ENCODE data around the gene NOC2L. TPM values are rescaled to one million over a fixed set of nuclear protein-coding genes. Genes with fewer than 3 reads are reported as not detected.

The NOC2L gene
- total and polyA plus RNA-seq, 9 of the 15 experiments (the other 6 are each of a cell fraction or from before 2014, with no cell fraction given), result 4.0 to 410 (median 200) TPM

DNA sequence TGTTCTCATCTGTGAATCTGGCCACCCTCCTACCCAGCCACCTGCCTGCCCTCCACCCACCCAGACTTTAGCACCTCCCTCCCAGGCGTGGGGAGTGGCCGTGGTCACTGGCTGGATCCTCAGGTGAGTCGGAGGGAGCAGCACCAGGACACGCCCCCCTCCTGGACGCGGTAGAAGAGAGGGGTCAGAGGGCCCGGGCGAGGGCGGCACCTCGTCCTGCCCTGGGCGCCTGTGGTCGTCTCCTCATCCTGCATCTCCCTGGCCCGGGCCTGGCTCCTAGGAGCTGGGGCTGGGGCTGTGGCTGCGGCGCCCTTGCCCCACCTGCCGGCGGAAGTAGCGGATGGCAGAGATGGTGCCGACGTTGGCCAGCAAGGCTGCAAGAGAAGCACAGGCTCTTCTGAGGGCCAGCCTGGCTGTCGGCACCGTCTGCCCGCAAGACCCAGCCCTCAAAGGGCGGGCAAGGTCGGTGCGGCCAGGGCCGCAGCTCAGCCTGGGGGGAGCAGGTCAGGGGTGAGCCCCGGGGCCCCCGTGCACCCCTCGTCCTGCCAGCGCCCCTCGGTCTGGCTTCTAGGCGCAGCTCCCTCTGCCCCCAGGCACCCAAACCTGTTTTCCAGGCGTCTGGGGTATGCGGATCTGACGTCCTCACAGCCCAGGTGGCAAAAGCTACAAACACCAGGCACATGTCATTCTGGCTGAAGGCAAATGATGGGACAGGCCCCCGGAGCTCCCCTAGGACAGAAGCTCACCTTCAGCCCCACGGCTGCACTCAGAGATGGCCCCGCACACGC, 17.0 kb upstream of the NOC2L start (continued):
- no peak for TF ChIP-seq OTX1 (CRISPR knock-in tag; IDR thresholded peaks at IDR 0.05)
- TF ChIP-seq, protein P1, sequence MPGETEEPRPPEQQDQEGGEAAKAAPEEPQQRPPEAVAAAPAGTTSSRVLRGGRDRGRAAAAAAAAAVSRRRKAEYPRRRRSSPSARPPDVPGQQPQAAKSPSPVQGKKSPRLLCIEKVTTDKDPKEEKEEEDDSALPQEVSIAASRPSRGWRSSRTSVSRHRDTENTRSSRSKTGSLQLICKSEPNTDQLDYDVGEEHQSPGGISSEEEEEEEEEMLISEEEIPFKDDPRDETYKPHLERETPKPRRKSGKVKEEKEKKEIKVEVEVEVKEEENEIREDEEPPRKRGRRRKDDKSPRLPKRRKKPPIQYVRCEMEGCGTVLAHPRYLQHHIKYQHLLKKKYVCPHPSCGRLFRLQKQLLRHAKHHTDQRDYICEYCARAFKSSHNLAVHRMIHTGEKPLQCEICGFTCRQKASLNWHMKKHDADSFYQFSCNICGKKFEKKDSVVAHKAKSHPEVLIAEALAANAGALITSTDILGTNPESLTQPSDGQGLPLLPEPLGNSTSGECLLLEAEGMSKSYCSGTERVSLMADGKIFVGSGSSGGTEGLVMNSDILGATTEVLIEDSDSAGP (CRISPR knock-in tag; IDR thresholded peaks at IDR 0.05), result no peak
- no peak for TF ChIP-seq STAT5B (CRISPR knock-in tag; IDR thresholded peaks at IDR 0.05)
- TF ChIP-seq PYGO2 (tag; IDR thresholded peaks at IDR 0.05), result no peak
- TF ChIP-seq, protein P2, sequence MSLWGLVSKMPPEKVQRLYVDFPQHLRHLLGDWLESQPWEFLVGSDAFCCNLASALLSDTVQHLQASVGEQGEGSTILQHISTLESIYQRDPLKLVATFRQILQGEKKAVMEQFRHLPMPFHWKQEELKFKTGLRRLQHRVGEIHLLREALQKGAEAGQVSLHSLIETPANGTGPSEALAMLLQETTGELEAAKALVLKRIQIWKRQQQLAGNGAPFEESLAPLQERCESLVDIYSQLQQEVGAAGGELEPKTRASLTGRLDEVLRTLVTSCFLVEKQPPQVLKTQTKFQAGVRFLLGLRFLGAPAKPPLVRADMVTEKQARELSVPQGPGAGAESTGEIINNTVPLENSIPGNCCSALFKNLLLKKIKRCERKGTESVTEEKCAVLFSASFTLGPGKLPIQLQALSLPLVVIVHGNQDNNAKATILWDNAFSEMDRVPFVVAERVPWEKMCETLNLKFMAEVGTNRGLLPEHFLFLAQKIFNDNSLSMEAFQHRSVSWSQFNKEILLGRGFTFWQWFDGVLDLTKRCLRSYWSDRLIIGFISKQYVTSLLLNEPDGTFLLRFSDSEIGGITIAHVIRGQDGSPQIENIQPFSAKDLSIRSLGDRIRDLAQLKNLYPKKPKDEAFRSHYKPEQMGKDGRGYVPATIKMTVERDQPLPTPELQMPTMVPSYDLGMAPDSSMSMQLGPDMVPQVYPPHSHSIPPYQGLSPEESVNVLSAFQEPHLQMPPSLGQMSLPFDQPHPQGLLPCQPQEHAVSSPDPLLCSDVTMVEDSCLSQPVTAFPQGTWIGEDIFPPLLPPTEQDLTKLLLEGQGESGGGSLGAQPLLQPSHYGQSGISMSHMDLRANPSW (CRISPR knock-in tag; IDR thresholded peaks at IDR 0.05), result no peak
- TF ChIP-seq BCL6 (CRISPR knock-in tag; IDR thresholded peaks at IDR 0.05), result no peak
- TF ChIP-seq, protein P3, sequence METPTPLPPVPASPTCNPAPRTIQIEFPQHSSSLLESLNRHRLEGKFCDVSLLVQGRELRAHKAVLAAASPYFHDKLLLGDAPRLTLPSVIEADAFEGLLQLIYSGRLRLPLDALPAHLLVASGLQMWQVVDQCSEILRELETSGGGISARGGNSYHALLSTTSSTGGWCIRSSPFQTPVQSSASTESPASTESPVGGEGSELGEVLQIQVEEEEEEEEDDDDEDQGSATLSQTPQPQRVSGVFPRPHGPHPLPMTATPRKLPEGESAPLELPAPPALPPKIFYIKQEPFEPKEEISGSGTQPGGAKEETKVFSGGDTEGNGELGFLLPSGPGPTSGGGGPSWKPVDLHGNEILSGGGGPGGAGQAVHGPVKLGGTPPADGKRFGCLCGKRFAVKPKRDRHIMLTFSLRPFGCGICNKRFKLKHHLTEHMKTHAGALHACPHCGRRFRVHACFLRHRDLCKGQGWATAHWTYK (CRISPR knock-in tag; IDR thresholded peaks at IDR 0.05), result peak; percentile 47; the same call in 1 of the 2 replicates
- no peak for TF ChIP-seq SMARCB1 (IDR thresholded peaks at IDR 0.05; ENCODE audit: insufficient read length, low read depth)
- TF ChIP-seq, protein P4, sequence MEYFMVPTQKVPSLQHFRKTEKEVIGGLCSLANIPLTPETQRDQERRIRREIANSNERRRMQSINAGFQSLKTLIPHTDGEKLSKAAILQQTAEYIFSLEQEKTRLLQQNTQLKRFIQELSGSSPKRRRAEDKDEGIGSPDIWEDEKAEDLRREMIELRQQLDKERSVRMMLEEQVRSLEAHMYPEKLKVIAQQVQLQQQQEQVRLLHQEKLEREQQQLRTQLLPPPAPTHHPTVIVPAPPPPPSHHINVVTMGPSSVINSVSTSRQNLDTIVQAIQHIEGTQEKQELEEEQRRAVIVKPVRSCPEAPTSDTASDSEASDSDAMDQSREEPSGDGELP (CRISPR knock-in tag; IDR thresholded peaks at IDR 0.05; ENCODE audit: borderline replicate concordance), result peak; percentile 32; the same call in 1 of the 2 replicates
- no peak for TF ChIP-seq TFAM (CRISPR knock-in tag; conservative IDR thresholded peaks at IDR 0.05)
- TF ChIP-seq, protein P5, sequence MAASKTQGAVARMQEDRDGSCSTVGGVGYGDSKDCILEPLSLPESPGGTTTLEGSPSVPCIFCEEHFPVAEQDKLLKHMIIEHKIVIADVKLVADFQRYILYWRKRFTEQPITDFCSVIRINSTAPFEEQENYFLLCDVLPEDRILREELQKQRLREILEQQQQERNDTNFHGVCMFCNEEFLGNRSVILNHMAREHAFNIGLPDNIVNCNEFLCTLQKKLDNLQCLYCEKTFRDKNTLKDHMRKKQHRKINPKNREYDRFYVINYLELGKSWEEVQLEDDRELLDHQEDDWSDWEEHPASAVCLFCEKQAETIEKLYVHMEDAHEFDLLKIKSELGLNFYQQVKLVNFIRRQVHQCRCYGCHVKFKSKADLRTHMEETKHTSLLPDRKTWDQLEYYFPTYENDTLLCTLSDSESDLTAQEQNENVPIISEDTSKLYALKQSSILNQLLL (CRISPR knock-in tag; IDR thresholded peaks at IDR 0.05; ENCODE audit: borderline replicate concordance), result no peak
- no peak for TF ChIP-seq NCOA2 (IDR thresholded peaks at IDR 0.05; ENCODE audit: partially characterized antibody in 2 of 2)
- TF ChIP-seq SP1 (CRISPR knock-in tag; IDR thresholded peaks at IDR 0.05), result peak; percentile 74
- 0 out of 2 replicates have a peak, but pooled peaks have one; percentile 35 for TF ChIP-seq ETV5 (CRISPR knock-in tag; IDR thresholded peaks at IDR 0.05; ENCODE audit: low read depth)
